Measurements from ENCODE around the gene ERN1.

GRCh38 chr17:64058621-64059020 is 71.3 kb downstream of the ERN1 start:
- no peak for TF ChIP-seq POLR2A (IDR thresholded peaks at IDR 0.05)
- no peak for TF ChIP-seq CTCF (IDR thresholded peaks at IDR 0.05)
